HG03565 (cell line): ENCODE measurements around the gene KIFBP.
"Not testable (repeated sequence)": the region's sequence is repeated elsewhere in the genome, so short reads cannot be mapped to it uniquely, and the experiment has no call there.

ENCODE experiments used
- ATAC-seq: cut with Tn5 transposase; IDR thresholded peaks from one replicate; pipeline ENCODE4 v1.9.1; 2021; ENCODE audit warnings: mild to moderate bottlenecking, moderate library complexity; ENCODE audit not compliant: unreplicated experiment

Gene KIFBP

GRCh38 chr10:69004821-69005220 lies 16.2 kb downstream of the KIFBP start:
- ATAC-seq: no peak

GRCh38 chr10:69005704-69006485 lies 17.3 kb downstream of the KIFBP start:
- no peak for ATAC-seq

GRCh38 chr10:69007260-69007659 lies 18.7 kb downstream of the KIFBP start:
- no peak for ATAC-seq

- ATAC-seq: no peak
These were observed 20.8 kb downstream of the KIFBP start for GRCh38 chr10:69009360-69009759.

- no peak for ATAC-seq
These were observed 21.6 kb downstream of the KIFBP start for GRCh38 chr10:69010151-69010640.

GRCh38 chr10:69012778-69013177 lies 24.2 kb downstream of the KIFBP start:
- not testable (repeated sequence) for ATAC-seq

GRCh38 chr10:69014171-69014570 lies 25.6 kb downstream of the KIFBP start:
- ATAC-seq: no peak

- no peak for ATAC-seq
These were observed 30.0 kb downstream of the KIFBP start for GRCh38 chr10:69018613-69019012.

- no peak for ATAC-seq
These were observed 34.0 kb downstream of the KIFBP start for GRCh38 chr10:69022611-69023010.

GRCh38 chr10:69025370-69025896 lies 36.8 kb downstream of the KIFBP start:
- no peak for ATAC-seq

- ATAC-seq: no peak
These were observed 44.7 kb downstream of the KIFBP start for GRCh38 chr10:69033256-69033655.

GRCh38 chr10:69037489-69037888 lies 48.9 kb downstream of the KIFBP start:
- no peak for ATAC-seq

GRCh38 chr10:69040904-69041303 lies 52.3 kb downstream of the KIFBP start:
- ATAC-seq: not testable (repeated sequence)

GRCh38 chr10:69042417-69042816 lies 53.8 kb downstream of the KIFBP start:
- ATAC-seq: no peak

GRCh38 chr10:69042838-69043237 lies 54.2 kb downstream of the KIFBP start:
- ATAC-seq: no peak

GRCh38 chr10:69043931-69044531 lies 55.4 kb downstream of the KIFBP start:
- no peak for ATAC-seq

GRCh38 chr10:69044546-69044945 lies 55.9 kb downstream of the KIFBP start:
- ATAC-seq: no peak

- ATAC-seq: peak; percentile 69
These were observed 57.1 kb downstream of the KIFBP start for GRCh38 chr10:69045441-69046300.

- ATAC-seq: no peak
These were observed 58.7 kb downstream of the KIFBP start for GRCh38 chr10:69047111-69047832.

GRCh38 chr10:69048103-69048502 lies 59.5 kb downstream of the KIFBP start:
- no peak for ATAC-seq

- no peak for ATAC-seq
These were observed 61.0 kb downstream of the KIFBP start for GRCh38 chr10:69049566-69049961.
